Measurements from ENCODE around the gene PRSS50.

Gene PRSS50

GRCh38 chr3:46667657-46668056 lies 50.0 kb downstream of the PRSS50 start:
- no peak for DNase-seq

- DNase-seq: no peak
Observed at GRCh38 chr3:46667061-46667621, 50.5 kb downstream of the PRSS50 start.

- DNase-seq: no peak
Observed at GRCh38 chr3:46666453-46666845, 51.2 kb downstream of the PRSS50 start.

GRCh38 chr3:46665763-46666452 lies 51.8 kb downstream of the PRSS50 start:
- peak; percentile 10 for DNase-seq

- DNase-seq: no peak
Observed at GRCh38 chr3:46664971-46665762, 52.5 kb downstream of the PRSS50 start.

GRCh38 chr3:46664188-46664970 lies 53.3 kb downstream of the PRSS50 start:
- DNase-seq: no peak

GRCh38 chr3:46663591-46664135 lies 54.0 kb downstream of the PRSS50 start:
- DNase-seq: peak; percentile 56

- no peak for DNase-seq
Observed at GRCh38 chr3:46662771-46663551, 54.7 kb downstream of the PRSS50 start.
